K562 (cell line): ENCODE measurements around the gene SLC24A4.

ENCODE experiments used
- ARHGAP35 ChIP-seq: fragments of 450-650 bp; IDR thresholded peaks from 2 replicates; pipeline ENCODE4 v1.6.1; 2018; ENCODE audit not compliant: partially characterized antibody
- CTCF ChIP-seq, 3 experiments: IDR thresholded peaks in 2 of 3; conservative IDR thresholded peaks in 1 of 3; 2 replicates each; pipeline ENCODE4 v1.5.1; 2011 to 2012; ENCODE audit warnings: low read length in 3 of 3, mild to moderate bottlenecking in 3 of 3, control low read depth in 2 of 3, improper control_type of control experiment in 1 of 3, inconsistent platforms in 1 of 3, low read depth in 1 of 3, mixed read lengths in 1 of 3, moderate library complexity in 1 of 3; ENCODE audit not compliant: insufficient read depth in 2 of 3
- ESRRA ChIP-seq: fragments of 450-650 bp; IDR thresholded peaks from 2 replicates; pipeline ENCODE4 v1.6.1; 2014; ENCODE audit warnings: low read depth, mild to moderate bottlenecking, moderate library complexity, borderline replicate concordance
- EZH2 ChIP-seq: IDR thresholded peaks from 2 replicates; pipeline ENCODE4 v1.6.1; 2012; ENCODE audit warnings: low read depth, mild to moderate bottlenecking, inconsistent platforms, low read length, borderline replicate concordance
- FOS ChIP-seq: IDR thresholded peaks from 3 replicates; pipeline ENCODE4 v1.6.1; 2011; ENCODE audit not compliant: insufficient read length; ENCODE audit errors: extremely low read depth
- FOXJ3 ChIP-seq: sonication (generic); formaldehyde crosslinking; IDR thresholded peaks from 2 replicates; pipeline ENCODE4 v1.4.0; 2020; ENCODE audit warnings: mild to moderate bottlenecking, missing genetic modification reagents
- KDM2B ChIP-seq: fragments of 250-450 bp; sonication (Bioruptor Pico); IDR thresholded peaks from 2 replicates; pipeline ENCODE4 v1.8.0; 2021; ENCODE audit warnings: mild to moderate bottlenecking, moderate library complexity
- PHF8 ChIP-seq: fragments of 200-600 bp; sonication (generic); IDR thresholded peaks from 2 replicates; pipeline ENCODE4 v1.6.1; 2012; ENCODE audit warnings: mixed run types, mild to moderate bottlenecking, inconsistent platforms, low read length, moderate library complexity, borderline replicate concordance
- RCOR1 ChIP-seq, 2 experiments: IDR thresholded peaks; 2 replicates each; pipeline ENCODE4 v1.6.1; 2012; ENCODE audit warnings: low read depth in 2 of 2, low read length in 2 of 2, borderline replicate concordance in 1 of 2, improper control_type of control experiment in 1 of 2
- TCF7 ChIP-seq: sonication (generic); IDR thresholded peaks from 2 replicates; pipeline ENCODE4 v1.6.1; 2016; ENCODE audit warnings: antibody characterized with exemption, borderline replicate concordance
- ZNF146 ChIP-seq: IDR thresholded peaks from one replicate; pipeline ENCODE4 v1.6.1; 2018; ENCODE audit warnings: missing compliant biosample characterization; ENCODE audit not compliant: unreplicated experiment
- ZNF24 ChIP-seq: fragments of 450-650 bp; IDR thresholded peaks from 2 replicates; pipeline ENCODE4 v1.6.1; 2016
- ZNF3 ChIP-seq: fragments of 250-450 bp; sonication (Bioruptor Pico); IDR thresholded peaks from 2 replicates; pipeline ENCODE4 v1.5.0; 2021; ENCODE audit warnings: mild to moderate bottlenecking, moderate library complexity
- ZNF79 ChIP-seq: fragments of 250-450 bp; sonication (Bioruptor Pico); IDR thresholded peaks from 2 replicates; pipeline ENCODE4 v1.4.0; 2020; ENCODE audit warnings: low read depth, mild to moderate bottlenecking, moderate library complexity

GRCh38 chr14:92542766-92543554 lies 220.0 kb downstream of the SLC24A4 start:
- TF ChIP-seq ZNF79 (CRISPR knock-in tag) (no peak), RCOR1 (IDR thresholded peaks at IDR 0.05; ENCODE audit: borderline replicate concordance in 1 of 2, low read depth in 2 of 2, low read length in 2 of 2) (no peak), ZNF24 (no peak), ZNF3 (no peak), CTCF (IDR thresholded peaks at IDR 0.05 in 2 of 3, conservative IDR thresholded peaks at IDR 0.05 in 1 of 3; ENCODE audit: insufficient read depth in 2 of 3, low read depth in 1 of 3, low read length in 3 of 3) (no peak), ARHGAP35 (no peak), ESRRA (no peak), EZH2 (no peak), FOS (no peak), KDM2B (CRISPR knock-in tag) (no peak), FOXJ3 (CRISPR knock-in tag) (no peak), TCF7 (no peak), ZNF146 (CRISPR knock-in tag) (no peak), PHF8 (no peak)
